AG04449 (cell line): ENCODE results near the gene CCDC167.
"Not testable (repeated sequence)": the region's sequence is repeated elsewhere in the genome, so short reads cannot be mapped to it uniquely, and the experiment has no call there.

Source experiments
- CTCF ChIA-PET: fragments of 350-600 bp; formaldehyde crosslinking; extraction: SDS; loops from one replicate; lab custom pipeline; 2021; ENCODE audit warnings: antibody characterized with exemption; lab: Yijun Ruan, JAX
- POLR2A ChIA-PET: fragments of 400-600, 350-600 bp; formaldehyde crosslinking; extraction: SDS; loops from one replicate; lab custom pipeline; 2020; ENCODE audit warnings: antibody characterized with exemption, inconsistent platforms; lab: Yijun Ruan, JAX
- DNase-seq: peaks from one replicate; pipeline ENCODE4 v3.0.0-alpha.2; 2010; ENCODE audit warnings: low read depth, low spot score
- H3K4me3 ChIP-seq: 2 replicates; pipeline ENCODE4 v1.5.1; 2011; ENCODE audit warnings: low read depth, mild to moderate bottlenecking, control low read depth, low read length
- TF ChIP-seq, protein P1 (sequence below): IDR thresholded peaks from one replicate; pipeline ENCODE4 v1.5.1; 2011; ENCODE audit warnings: mild to moderate bottlenecking, moderate library complexity, low read length, control low read depth, inconsistent platforms; ENCODE audit not compliant: insufficient read depth; ENCODE audit errors: missing control alignments

Gene CCDC167

DNA sequence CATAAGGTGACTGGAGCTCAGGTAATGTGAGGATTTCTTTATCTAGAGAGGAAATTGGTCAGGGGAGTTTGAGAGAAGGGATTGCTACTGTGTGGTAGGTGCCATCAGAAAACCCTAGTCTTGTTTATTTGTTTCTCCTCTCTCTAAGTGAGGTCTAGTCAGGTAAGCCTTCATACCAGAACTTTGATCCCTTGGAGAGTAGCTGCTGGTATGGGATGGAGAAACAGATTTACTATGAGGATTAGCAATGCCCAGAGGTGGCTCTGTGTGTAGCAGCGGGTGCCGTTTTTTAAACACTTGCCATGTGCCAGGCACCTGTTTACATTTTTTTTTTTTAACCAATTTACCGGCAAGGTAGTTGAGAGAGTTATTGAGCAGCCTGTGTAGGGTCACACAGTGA is 47.2 kb downstream of the CCDC167 start:
- ChIA-PET CTCF (no interaction called here), POLR2A (no interaction called here)
- TF ChIP-seq, protein P1, sequence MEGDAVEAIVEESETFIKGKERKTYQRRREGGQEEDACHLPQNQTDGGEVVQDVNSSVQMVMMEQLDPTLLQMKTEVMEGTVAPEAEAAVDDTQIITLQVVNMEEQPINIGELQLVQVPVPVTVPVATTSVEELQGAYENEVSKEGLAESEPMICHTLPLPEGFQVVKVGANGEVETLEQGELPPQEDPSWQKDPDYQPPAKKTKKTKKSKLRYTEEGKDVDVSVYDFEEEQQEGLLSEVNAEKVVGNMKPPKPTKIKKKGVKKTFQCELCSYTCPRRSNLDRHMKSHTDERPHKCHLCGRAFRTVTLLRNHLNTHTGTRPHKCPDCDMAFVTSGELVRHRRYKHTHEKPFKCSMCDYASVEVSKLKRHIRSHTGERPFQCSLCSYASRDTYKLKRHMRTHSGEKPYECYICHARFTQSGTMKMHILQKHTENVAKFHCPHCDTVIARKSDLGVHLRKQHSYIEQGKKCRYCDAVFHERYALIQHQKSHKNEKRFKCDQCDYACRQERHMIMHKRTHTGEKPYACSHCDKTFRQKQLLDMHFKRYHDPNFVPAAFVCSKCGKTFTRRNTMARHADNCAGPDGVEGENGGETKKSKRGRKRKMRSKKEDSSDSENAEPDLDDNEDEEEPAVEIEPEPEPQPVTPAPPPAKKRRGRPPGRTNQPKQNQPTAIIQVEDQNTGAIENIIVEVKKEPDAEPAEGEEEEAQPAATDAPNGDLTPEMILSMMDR: no peak
- DNase-seq: no peak
- no peak overlapping the region for H3K4me3 ChIP-seq

DNA sequence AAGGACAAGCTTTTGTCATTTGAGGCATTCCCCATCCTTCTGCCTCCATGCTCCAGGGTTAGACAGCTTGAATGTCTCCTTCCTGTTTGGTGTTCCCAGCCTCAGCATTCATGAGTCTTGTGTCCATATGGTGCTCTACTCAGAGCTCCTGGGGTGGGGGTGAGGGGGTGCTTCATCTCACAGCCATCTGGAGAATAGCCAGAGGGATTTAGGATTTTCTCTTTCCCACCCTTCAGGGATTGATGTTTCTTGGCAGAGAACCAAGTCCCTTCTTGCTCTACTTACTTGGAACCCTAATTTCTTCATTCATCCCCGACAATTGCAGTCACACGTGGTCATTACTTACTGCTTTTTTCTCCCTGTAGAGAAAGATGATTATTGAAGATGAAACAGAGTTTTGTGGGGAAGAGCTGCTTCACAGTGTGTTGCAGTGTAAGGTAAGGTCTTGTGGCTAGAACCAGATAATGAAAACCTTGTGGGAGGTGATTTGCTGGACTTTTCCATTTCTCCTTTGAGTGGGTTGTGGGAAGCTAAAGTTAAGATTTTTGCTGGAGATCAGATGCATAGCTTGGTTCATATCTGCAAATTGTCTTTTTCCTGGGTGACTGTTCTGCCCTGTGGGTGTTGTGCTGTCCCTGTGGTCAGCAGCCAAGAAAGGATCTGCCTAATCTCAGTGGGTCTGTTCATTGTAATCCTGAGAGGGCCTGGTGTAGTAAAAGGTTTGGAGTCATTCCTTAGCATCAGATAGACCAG is 48.1 kb downstream of the CCDC167 start:
- ChIA-PET POLR2A (no interaction called here), CTCF (interaction anchor here (0.7 kb wide), 1 partner anchor 15 kb away, joined by 3 read pairs; no protein-coding TSS in a partner anchor)
- TF ChIP-seq, protein P1: no peak
- DNase-seq: no peak
- no peak overlapping the region for H3K4me3 ChIP-seq

DNA sequence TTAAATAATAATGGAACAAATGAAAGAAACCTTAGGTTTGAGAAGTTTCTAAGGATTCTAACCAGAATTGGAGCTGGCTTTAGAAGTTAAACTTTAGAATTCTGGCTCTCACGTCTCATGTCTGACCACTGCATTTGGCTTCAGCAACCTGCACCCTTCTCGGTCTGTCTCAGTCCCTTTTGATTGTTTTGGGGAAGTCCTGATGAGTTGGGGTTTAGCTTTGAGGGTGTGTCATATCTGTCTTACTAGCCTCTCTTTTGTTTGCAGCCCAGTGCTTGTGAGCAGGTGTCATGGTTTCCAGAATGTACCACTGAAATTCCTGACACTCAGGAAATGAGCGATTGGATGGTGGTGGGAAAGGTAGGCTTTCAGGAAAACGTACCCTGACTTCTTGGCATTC is 49.7 kb downstream of the CCDC167 start:
- POLR2A ChIA-PET: no interaction called here
- DNase-seq: no peak
- H3K4me3 ChIP-seq: no peak overlapping the region
- TF ChIP-seq, protein P1: no peak
- CTCF ChIA-PET: no interaction called here

DNA sequence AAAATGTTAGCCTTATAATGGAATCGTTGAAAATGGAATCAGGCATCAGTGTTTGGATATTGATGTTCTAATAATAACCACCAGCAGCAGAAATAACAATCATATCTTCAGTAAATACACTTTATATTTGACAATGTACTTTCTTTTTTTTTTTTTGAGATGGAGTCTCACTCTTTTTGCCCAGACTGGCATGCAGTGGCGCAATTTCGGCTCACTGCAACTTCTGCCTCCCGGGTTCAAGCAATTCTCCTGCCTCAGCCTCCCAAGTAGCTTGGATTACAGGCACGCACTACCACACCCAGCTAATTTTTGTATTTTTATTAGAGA is 56.5 kb downstream of the CCDC167 start:
- DNase-seq, CTCF ChIA-PET, H3K4me3 ChIP-seq, POLR2A ChIA-PET: not testable (repeated sequence)

DNA sequence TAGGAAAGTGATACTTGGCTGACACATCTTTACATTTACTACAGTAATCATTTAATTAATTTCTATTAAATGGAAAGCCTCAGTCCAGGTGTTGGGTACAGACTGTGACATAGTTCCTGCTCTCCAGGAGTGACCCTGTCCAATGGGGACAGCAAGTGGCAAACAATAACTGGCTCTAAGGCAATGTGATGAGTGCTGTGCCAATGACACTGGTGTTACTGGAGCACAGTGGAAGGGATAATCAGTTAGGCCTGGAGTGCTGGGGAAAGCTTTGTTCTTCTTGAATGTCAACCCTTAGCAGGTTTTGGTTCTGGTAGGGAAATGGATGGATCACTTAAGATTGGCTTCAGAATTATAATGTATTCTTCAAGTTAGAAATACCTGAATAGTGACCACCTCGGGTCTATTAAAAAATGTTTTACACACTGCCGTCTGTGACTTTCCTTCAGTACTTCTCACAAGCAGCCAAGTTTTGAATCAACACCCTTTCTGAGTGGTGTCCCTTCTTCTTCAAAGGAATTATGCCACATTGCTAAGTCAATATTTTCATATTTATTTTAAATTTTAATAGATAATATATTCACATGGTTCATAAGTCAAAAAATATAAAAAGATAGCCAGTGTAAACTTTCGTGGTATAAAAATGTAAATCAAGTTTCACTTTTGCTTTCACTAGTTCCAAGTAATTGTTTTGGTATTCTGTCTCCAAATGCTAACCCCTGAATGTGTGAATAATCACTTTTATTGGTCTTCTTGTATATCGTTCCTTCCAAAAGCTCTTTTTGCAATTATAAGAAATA is 57.1 kb downstream of the CCDC167 start:
- H3K4me3 ChIP-seq: no peak overlapping the region
- CTCF ChIA-PET: no interaction called here
- DNase-seq: no peak
- TF ChIP-seq, protein P1: no peak
- POLR2A ChIA-PET: no interaction called here

DNA sequence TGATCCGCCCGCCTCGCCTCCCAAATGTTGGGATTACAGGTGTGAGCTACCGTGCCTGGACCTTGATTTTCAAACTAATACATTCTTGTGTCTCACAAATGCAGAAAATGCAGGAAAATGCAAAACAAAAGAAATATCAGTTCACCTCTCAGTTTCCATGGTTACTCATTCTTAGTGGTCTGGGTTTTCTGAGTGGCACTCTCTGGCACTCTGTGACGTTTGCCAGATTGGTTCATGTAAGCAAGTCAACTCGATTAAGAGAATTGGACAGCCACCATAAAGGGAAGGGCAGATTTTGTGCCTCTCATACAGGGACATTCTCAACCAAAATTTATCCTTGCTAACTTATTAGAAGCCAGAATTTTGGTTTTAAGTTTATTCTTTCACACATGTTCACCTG is 58.0 kb downstream of the CCDC167 start:
- CTCF ChIA-PET: no interaction called here
- TF ChIP-seq, protein P1: no peak
- H3K4me3 ChIP-seq: no peak overlapping the region
- DNase-seq: no peak
- POLR2A ChIA-PET: no interaction called here

DNA sequence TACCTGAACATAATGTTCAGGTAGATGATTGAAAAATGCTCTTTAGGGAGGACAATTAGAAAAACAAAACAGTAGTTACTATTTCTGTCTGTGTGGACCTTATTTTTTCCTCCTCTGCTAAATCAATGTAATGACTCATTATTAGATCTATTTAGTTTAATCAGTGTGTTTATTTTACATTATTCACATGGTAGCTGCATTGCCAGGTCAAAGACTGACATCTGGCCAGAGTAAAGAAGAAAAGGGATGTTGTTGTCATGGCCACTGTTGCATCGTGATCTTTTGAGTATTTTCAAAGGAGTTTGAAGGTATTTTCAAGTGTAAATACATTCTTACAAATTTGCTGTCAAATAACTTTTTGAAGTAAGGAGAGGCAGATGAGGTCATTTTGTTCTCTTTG is 60.8 kb downstream of the CCDC167 start:
- no peak overlapping the region for H3K4me3 ChIP-seq
- POLR2A ChIA-PET: no interaction called here
- no peak for DNase-seq
- TF ChIP-seq, protein P1: no peak
- CTCF ChIA-PET: interaction anchor here (1.2 to 1.7 kb wide), 2 partner anchors 10 to 138 kb away, joined by 3 to 4 read pairs; no protein-coding TSS in a partner anchor
